Activated T-cell treated with anti-CD3 and anti-CD28 coated beads for 48 hours (primary cell): Measurements from ENCODE around the gene DBN1.
A peak's percentile ranks its signal among the peaks of the same experiment; 100 is the strongest.

Source experiments
- DNase-seq: peaks from one replicate; pipeline ENCODE4 v3.0.0-alpha.2; 2020; ENCODE audit warnings: low read depth

DBN1 gene

GRCh38 chr5:177504086-177505056, 30.9 kb upstream of the DBN1 start:
- DNase-seq: no peak

GRCh38 chr5:177503351-177504085, 30.1 kb upstream of the DBN1 start:
- DNase-seq: no peak

- no peak for DNase-seq
Measured at GRCh38 chr5:177502886-177503285, 29.5 kb upstream of the DBN1 start.

- no peak for DNase-seq
Measured at GRCh38 chr5:177501874-177502678, 28.6 kb upstream of the DBN1 start.

- peak; percentile 76 for DNase-seq
Measured at GRCh38 chr5:177500685-177501522, 27.5 kb upstream of the DBN1 start.

- no peak for DNase-seq
Measured at GRCh38 chr5:177499842-177500241, 26.4 kb upstream of the DBN1 start.

GRCh38 chr5:177498013-177498787, 24.8 kb upstream of the DBN1 start:
- DNase-seq: no peak

- DNase-seq: peak; percentile 96
Measured at GRCh38 chr5:177497292-177498012, 24.0 kb upstream of the DBN1 start, which contains the start of gene PDLIM7. Gene PDLIM7, minus strand, starts transcription at chr5:177497604. Its CDS starts 1,092 bp downstream, at chr5:177496512.

GRCh38 chr5:177496727-177497291, 23.4 kb upstream of the DBN1 start:
- no peak for DNase-seq

GRCh38 chr5:177496070-177496726, 22.8 kb upstream of the DBN1 start:
- DNase-seq: no peak

- no peak for DNase-seq
Measured at GRCh38 chr5:177495243-177496060, 22.0 kb upstream of the DBN1 start.

GRCh38 chr5:177494346-177495195, 21.1 kb upstream of the DBN1 start:
- no peak for DNase-seq

GRCh38 chr5:177493795-177494345, 20.4 kb upstream of the DBN1 start:
- no peak for DNase-seq

GRCh38 chr5:177492841-177493240, 19.4 kb upstream of the DBN1 start:
- no peak for DNase-seq

GRCh38 chr5:177491983-177492746, 18.7 kb upstream of the DBN1 start:
- DNase-seq: no peak

GRCh38 chr5:177491429-177491945, 18.1 kb upstream of the DBN1 start:
- peak; percentile 52 for DNase-seq
